ENCODE results near the gene SIDT1.

GRCh38 chr3:113631573-113631972 is 99.2 kb downstream of the SIDT1 start:
- TF ChIP-seq, protein P1, sequence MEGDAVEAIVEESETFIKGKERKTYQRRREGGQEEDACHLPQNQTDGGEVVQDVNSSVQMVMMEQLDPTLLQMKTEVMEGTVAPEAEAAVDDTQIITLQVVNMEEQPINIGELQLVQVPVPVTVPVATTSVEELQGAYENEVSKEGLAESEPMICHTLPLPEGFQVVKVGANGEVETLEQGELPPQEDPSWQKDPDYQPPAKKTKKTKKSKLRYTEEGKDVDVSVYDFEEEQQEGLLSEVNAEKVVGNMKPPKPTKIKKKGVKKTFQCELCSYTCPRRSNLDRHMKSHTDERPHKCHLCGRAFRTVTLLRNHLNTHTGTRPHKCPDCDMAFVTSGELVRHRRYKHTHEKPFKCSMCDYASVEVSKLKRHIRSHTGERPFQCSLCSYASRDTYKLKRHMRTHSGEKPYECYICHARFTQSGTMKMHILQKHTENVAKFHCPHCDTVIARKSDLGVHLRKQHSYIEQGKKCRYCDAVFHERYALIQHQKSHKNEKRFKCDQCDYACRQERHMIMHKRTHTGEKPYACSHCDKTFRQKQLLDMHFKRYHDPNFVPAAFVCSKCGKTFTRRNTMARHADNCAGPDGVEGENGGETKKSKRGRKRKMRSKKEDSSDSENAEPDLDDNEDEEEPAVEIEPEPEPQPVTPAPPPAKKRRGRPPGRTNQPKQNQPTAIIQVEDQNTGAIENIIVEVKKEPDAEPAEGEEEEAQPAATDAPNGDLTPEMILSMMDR (IDR thresholded peaks at IDR 0.05; ENCODE audit: insufficient read depth, low read length, poor library complexity, severe bottlenecking), result no peak
- no peak for TF ChIP-seq EZH2phosphoT487 (conservative IDR thresholded peaks at IDR 0.05; ENCODE audit: low read length)

Measured in SU-DHL-6 (cell line).